Right cardiac atrium (tissue), 5 donors: ENCODE measurements around the gene ADGB. TPM values are rescaled to one million over a fixed set of nuclear protein-coding genes. Genes with fewer than 3 reads are reported as not detected.

Experiments used
- ATAC-seq, 2 donors: fragments of 200-7000 bp; cut with Tn5 transposase; one replicate each; pipeline versions ENCODE4 v1.8.0 to v1.9.1; 2020; ENCODE audit warnings: moderate library complexity in 2 of 2, mild to moderate bottlenecking in 1 of 2
- DNase-seq, 3 donors: peaks; one replicate each; pipeline ENCODE4 v3.0.0-alpha.2; 2020
- H3K27ac ChIP-seq: one replicate; pipeline ENCODE4 v1.5.1; 2013; ENCODE audit warnings: mild to moderate bottlenecking, low read length, control low read depth, moderate library complexity
- H3K27me3 ChIP-seq: one replicate; pipeline ENCODE4 v1.6.1; 2013; ENCODE audit not compliant: control insufficient read depth, insufficient read depth
- H3K4me1 ChIP-seq: one replicate; pipeline ENCODE4 v1.6.1; 2013; ENCODE audit warnings: low read length; ENCODE audit not compliant: control insufficient read depth, insufficient read depth
- H3K4me3 ChIP-seq: one replicate; pipeline ENCODE4 v1.5.1; 2013; ENCODE audit warnings: low read length, control low read depth
- H3K9me3 ChIP-seq: one replicate; pipeline ENCODE4 v1.6.1; 2013; ENCODE audit warnings: low read length; ENCODE audit not compliant: control insufficient read depth
- WGBS: extraction: QIAGEN DNeasy Blood & Tissue Kit; methylation state at CpG from one replicate; pipeline ENCODE4 v1.1.7; 2013; 5-methylcytosine and 5-hydroxymethylcytosine counted together
- intact Hi-C, 4 donors: fragments of 100-400 bp; cut with DNase I; formaldehyde crosslinking; loops; one replicate each; pipeline versions ENCODE4 v1.11.0 to v1.14.0; 2022 to 2023
- polyA plus RNA-seq: library from polyadenylated mRNA; stranded (reverse); fragments of 200-250 nt; gene quantifications from one replicate; pipeline ENCODE4 v1.2.3, GENCODE V29; 2013
- total RNA-seq, 4 donors: library from RNA; stranded (reverse); fragmentation: NEBNext Ultra II Directional; extraction: Animal tissue kit (Norgen Biotek cat#: 25700); gene quantifications; one replicate each; pipeline ENCODE4 v1.2.1, GENCODE V29; 2021
- donor health status: healthy with polysubstance abuse.
- donor health status: DM: no; HTN: yes; CAD: no.
- donor health status: DM: no; HTN: no; CAD: no.
- donor health status: DM: no; HTN: yes; CAD: no; lungs with severe emphysema.
- donor health status: DM: yes; HTN: yes; CAD: no.

ADGB gene
- total and polyA plus RNA-seq, 5 donors = not detected

DNA sequence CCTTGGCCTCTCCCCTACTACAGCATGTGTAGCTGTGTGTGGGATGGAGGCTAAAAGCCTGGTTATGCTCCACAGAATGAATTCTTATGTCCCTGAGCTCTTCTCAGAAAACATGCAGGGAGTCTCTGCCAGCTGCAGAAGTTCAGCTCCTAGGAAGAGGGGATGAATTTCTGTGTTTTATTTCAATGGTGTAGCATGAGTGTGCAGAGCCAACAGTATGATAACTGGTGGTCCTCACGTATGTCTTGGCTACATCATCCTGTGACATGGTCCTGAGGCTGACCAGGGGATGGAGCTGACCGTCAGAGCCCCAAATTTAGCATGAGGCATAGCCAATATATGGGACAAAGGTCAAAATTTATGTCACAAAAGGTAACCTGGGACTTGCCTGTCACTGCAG is 266.1 kb downstream of the ADGB start:
- no peaks in the 10 kb centered on the region for H3K27me3 ChIP-seq
- H3K4me1 ChIP-seq = no peaks in the 10 kb centered on the region
- H3K27ac ChIP-seq = no peak overlapping the region
- intact Hi-C loops = no loop called here
- no peaks in the 10 kb centered on the region for H3K9me3 ChIP-seq
- no peak for DNase-seq
- 82% methylated on average over 2 of the region's 2 CpGs for WGBS
- H3K4me3 ChIP-seq = no peak overlapping the region
- no peak for ATAC-seq

Other genes with a start within 250 kb of the ADGB start
- gene RAB32, start 55.1 kb upstream of the ADGB start, total RNA-seq = 10 to 100 TPM in 3 of 4 donors, 1 to 10 TPM in 1; 8.4 to 17.4 (median 12.1) TPM
- 6.3 TPM for gene RAB32, start 55.1 kb upstream of the ADGB start, polyA plus RNA-seq